Measurements from ENCODE around the gene KDM6A. TPM values are rescaled to one million over a fixed set of nuclear protein-coding genes. Genes with fewer than 3 reads are reported as not detected.

The KDM6A gene
- total RNA-seq, 4 donors from 2014 or later = 25.9 to 51.0 (median 34.9) TPM

DNA sequence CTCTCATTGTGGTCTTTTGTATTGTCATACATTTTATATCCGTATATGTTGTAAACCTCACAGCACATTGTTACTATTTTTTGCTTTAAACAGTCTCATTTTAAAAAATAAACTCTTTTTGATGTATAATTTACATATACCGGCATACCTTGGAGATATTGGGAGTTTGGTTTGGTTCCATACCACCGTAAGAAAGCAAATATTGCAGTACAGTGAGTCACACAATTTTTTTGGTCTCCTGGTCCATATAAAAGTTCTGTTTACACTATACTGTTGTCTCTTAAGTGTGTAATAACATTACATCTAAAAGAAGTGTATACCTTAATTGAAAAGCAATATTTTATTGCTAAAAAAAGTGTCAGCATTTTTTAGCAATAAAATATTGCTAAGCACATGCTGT lies 70.0 kb downstream of the KDM6A start:
- Histone ChIP-seq H3K27me3 (no peaks in the 10 kb centered on the region), H3K9me3 (peaks cover 0 to 19% (median 4%) of the 10 kb centered on the region in 4 donors), H3K27ac (no peak overlapping the region), H3K4me1 (peaks cover 0 to 2% (median 0%) of the 10 kb centered on the region in 4 donors), H3K4me3 (no peak overlapping the region), H3K36me3 (no peaks in the 10 kb centered on the region)
- WGBS, 2 donors = 95 to 98% methylated on average over 3 of the region's 3 CpGs
- DNase-seq (ENCODE audit: low spot score in 2 of 2) = no peak
- TF ChIP-seq EP300 (IDR thresholded peaks at IDR 0.05) (no peak), POLR2A (IDR thresholded peaks at IDR 0.05) (no peak), CTCF (IDR thresholded peaks at IDR 0.05) (no peak)

DNA sequence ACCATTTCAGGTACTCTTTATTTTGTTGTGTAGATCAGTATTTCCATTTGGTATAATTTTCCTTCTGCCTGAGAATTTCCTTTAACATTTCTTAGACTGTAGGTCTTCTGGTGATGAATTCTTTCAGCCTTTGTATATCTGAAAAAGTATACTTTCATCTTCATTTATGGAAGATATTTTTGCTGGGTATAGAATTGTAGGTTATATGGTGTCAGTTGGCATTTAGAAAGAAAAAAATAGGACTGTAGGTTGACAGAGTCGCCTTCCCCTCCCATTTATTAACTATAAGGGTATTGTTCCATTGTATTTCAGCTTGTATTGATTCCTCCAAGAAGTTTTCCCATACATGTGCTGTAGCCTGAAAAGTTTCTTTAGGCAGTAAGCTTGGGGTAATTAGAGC lies 71.9 kb downstream of the KDM6A start:
- peaks cover 0 to 7% (median 0%) of the 10 kb centered on the region in 4 donors for H3K4me1 ChIP-seq
- H3K9me3 ChIP-seq = peaks cover 0 to 19% (median 4%) of the 10 kb centered on the region in 4 donors
- WGBS, 2 donors = 93 to 94% methylated on average over 1 of the region's 1 CpG

GRCh38 chrX:44945736-44946135 lies 72.7 kb downstream of the KDM6A start:
- TF ChIP-seq CTCF (IDR thresholded peaks at IDR 0.05) = no peak
- no peak for TF ChIP-seq POLR2A (IDR thresholded peaks at IDR 0.05)
- no peak for TF ChIP-seq EP300 (IDR thresholded peaks at IDR 0.05)
- Histone ChIP-seq H3K36me3 (no peaks in the 10 kb centered on the region), H3K27me3 (no peaks in the 10 kb centered on the region), H3K4me3 (no peak overlapping the region), H3K9me3 (peaks cover 0 to 19% (median 4%) of the 10 kb centered on the region in 4 donors), H3K4me1 (peaks cover 0 to 7% (median 0%) of the 10 kb centered on the region in 4 donors), H3K27ac (no peak overlapping the region)
- DNase-seq (ENCODE audit: low spot score in 2 of 2) = no peak
- 82 to 90% methylated on average over 4 of the region's 4 CpGs for WGBS, 2 donors

More for the DNA sequence above, 71.9 kb downstream of the KDM6A start:
- DNase-seq (ENCODE audit: low spot score in 2 of 2) = no peak
- Histone ChIP-seq H3K36me3 (no peaks in the 10 kb centered on the region), H3K4me3 (no peak overlapping the region), H3K27ac (no peak overlapping the region), H3K27me3 (no peaks in the 10 kb centered on the region)
- TF ChIP-seq EP300 (IDR thresholded peaks at IDR 0.05) (no peak), POLR2A (IDR thresholded peaks at IDR 0.05) (no peak), CTCF (IDR thresholded peaks at IDR 0.05) (no peak)

GRCh38 chrX:44946771-44947170 lies 73.8 kb downstream of the KDM6A start:
- H3K27ac ChIP-seq = no peak overlapping the region
- H3K4me3 ChIP-seq = no peak overlapping the region
- H3K36me3 ChIP-seq = no peaks in the 10 kb centered on the region
- 80 to 91% methylated on average over 4 of the region's 4 CpGs for WGBS, 2 donors
- H3K4me1 ChIP-seq = peaks cover 0 to 7% (median 0%) of the 10 kb centered on the region in 4 donors
- no peaks in the 10 kb centered on the region for H3K27me3 ChIP-seq
- H3K9me3 ChIP-seq = peaks cover 0 to 19% (median 4%) of the 10 kb centered on the region in 4 donors
- no peak for DNase-seq (ENCODE audit: low spot score in 2 of 2)
- TF ChIP-seq EP300 (IDR thresholded peaks at IDR 0.05) = no peak
- TF ChIP-seq POLR2A (IDR thresholded peaks at IDR 0.05) = no peak
- no peak for TF ChIP-seq CTCF (IDR thresholded peaks at IDR 0.05)

DNA sequence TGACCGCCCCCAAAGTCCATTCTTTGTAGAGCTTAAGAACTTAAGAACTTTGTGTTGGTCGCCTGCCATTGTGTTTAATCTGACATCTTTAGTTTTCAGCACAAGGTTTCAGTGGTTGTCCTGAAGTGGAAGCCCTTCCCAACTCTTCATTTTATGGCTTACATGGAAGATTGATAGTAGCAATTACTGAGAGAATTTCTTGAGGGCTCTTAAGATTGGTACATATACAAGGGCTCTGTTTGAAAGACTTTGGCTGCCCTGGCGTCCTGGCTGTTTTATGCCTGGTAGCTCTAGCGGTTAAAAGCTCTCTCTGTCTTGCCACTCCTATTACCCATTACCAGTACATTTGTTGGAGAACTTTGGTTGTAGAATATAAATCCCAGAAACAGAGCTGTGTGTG lies 75.0 kb downstream of the KDM6A start:
- WGBS, 2 donors = 81 to 84% methylated on average over 4 of the region's 4 CpGs
- H3K9me3 ChIP-seq = peaks cover 0 to 19% (median 4%) of the 10 kb centered on the region in 4 donors
- no peaks in the 10 kb centered on the region for H3K36me3 ChIP-seq
- H3K4me3 ChIP-seq = no peak overlapping the region
- DNase-seq (ENCODE audit: low spot score in 2 of 2) = no peak
- no peak overlapping the region for H3K27ac ChIP-seq
- no peak for TF ChIP-seq POLR2A (IDR thresholded peaks at IDR 0.05)
- TF ChIP-seq CTCF (IDR thresholded peaks at IDR 0.05) = no peak
- no peak for TF ChIP-seq EP300 (IDR thresholded peaks at IDR 0.05)
- H3K4me1 ChIP-seq = peaks cover 0 to 7% (median 0%) of the 10 kb centered on the region in 4 donors
- no peaks in the 10 kb centered on the region for H3K27me3 ChIP-seq
